BJ (cell line): Measurements from ENCODE around the gene MPIG6B. TPM values are rescaled to one million over a fixed set of nuclear protein-coding genes. Genes with fewer than 3 reads are reported as not detected.

Experiments used
- CTCF ChIA-PET: fragments of 350-600 bp; formaldehyde crosslinking; extraction: SDS; loops from one replicate; lab custom pipeline; 2021; ENCODE audit warnings: antibody characterized with exemption, inconsistent platforms; lab: Yijun Ruan, JAX
- POLR2A ChIA-PET: fragments of 300-600 bp; sonication (Branson Sonifier 250); formaldehyde crosslinking; extraction: SDS; loops from one replicate; lab custom pipeline; 2021; ENCODE audit warnings: antibody characterized with exemption; lab: Charles Lee
- DNase-seq: peaks from one replicate; pipeline ENCODE4 v3.0.0-alpha.2; 2011; ENCODE audit warnings: low read depth
- H3K27me3 ChIP-seq: 2 replicates; pipeline ENCODE4 v1.6.0; 2011; ENCODE audit warnings: low read length; ENCODE audit not compliant: control insufficient read depth, insufficient read depth
- H3K36me3 ChIP-seq: 2 replicates; pipeline ENCODE4 v1.5.1; 2011; ENCODE audit warnings: low read length; ENCODE audit not compliant: control insufficient read depth, insufficient read depth
- H3K4me3 ChIP-seq: 2 replicates; pipeline ENCODE4 v1.5.1; 2011; ENCODE audit warnings: low read depth, mild to moderate bottlenecking, control low read depth, low read length
- polyA plus RNA-seq: library from polyadenylated mRNA; depleted of rRNA; stranded (reverse); fragments of >200 nt; gene quantifications from 2 replicates; pipeline ENCODE4 v1.2.3, GENCODE V29; 2011
- TF ChIP-seq, protein P1 (sequence below): IDR thresholded peaks from 2 replicates; pipeline ENCODE4 v1.5.1; 2011; ENCODE audit warnings: low read depth, mild to moderate bottlenecking, control low read depth, inconsistent platforms, low read length, moderate library complexity; ENCODE audit not compliant: insufficient read depth

Gene MPIG6B
- polyA plus RNA-seq, 1 experiment: not detected

DNA sequence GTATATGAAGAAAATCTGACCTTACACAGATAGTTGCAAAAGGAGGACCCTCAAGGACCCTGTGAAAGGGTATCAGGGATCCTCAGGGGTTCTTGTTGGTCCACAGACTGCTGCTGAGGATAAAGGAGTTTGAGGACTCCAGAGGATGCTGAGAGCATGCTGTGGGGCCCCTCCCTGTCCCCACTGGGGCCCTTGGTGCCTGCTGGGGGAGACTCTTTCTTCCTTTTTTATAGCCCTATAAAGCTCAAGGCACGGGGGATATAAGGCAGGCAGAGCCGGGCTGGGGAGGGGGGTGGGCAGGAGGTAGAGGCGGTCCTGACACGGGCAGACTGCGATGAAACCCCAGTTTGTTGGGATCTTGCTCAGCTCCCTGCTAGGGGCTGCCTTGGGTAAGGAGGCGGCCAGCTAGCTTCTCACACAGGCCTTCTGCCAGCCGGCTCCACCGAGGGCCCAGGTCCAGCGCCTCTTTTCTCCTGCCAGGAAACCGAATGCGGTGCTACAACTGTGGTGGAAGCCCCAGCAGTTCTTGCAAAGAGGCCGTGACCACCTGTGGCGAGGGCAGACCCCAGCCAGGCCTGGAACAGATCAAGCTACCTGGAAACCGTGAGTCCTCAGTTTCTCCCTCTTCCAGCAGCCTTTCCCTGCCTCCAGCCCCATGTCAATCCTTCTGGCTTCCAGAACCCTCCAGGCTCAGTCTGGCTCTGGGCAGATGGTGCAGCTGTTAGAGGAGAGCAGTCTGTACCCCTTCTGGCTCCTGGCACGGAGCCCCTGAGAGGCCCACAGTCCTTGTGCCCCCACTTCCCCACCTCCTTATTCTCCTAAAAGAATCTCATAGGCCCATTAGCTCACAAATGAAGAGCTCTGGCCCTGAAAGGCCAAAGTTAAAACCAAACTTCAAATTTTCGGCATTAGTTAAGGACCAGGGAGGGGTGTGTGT is 7.9 kb upstream of the MPIG6B start, which contains the start of gene LY6G6D:
Gene LY6G6D, plus strand, starts transcription at position 327 of the 937 bp plus-strand sequence. Its CDS starts 8 bp downstream, at position 335.
- DNase-seq: no peak
- Histone ChIP-seq H3K4me3 (no peak within 1 kb of the TSS), H3K27me3 (peaks cover 8% of the 10 kb centered on the region), H3K36me3 (no peaks in the 10 kb centered on the region)
- CTCF ChIA-PET: interaction anchor here (0.6 to 2.8 kb wide), 5 partner anchors 9 to 215 kb away, joined by 3 to 11 read pairs (median 4); no protein-coding TSS in a partner anchor
- TF ChIP-seq, protein P1, sequence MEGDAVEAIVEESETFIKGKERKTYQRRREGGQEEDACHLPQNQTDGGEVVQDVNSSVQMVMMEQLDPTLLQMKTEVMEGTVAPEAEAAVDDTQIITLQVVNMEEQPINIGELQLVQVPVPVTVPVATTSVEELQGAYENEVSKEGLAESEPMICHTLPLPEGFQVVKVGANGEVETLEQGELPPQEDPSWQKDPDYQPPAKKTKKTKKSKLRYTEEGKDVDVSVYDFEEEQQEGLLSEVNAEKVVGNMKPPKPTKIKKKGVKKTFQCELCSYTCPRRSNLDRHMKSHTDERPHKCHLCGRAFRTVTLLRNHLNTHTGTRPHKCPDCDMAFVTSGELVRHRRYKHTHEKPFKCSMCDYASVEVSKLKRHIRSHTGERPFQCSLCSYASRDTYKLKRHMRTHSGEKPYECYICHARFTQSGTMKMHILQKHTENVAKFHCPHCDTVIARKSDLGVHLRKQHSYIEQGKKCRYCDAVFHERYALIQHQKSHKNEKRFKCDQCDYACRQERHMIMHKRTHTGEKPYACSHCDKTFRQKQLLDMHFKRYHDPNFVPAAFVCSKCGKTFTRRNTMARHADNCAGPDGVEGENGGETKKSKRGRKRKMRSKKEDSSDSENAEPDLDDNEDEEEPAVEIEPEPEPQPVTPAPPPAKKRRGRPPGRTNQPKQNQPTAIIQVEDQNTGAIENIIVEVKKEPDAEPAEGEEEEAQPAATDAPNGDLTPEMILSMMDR: no peak
- POLR2A ChIA-PET: no interaction called here

DNA sequence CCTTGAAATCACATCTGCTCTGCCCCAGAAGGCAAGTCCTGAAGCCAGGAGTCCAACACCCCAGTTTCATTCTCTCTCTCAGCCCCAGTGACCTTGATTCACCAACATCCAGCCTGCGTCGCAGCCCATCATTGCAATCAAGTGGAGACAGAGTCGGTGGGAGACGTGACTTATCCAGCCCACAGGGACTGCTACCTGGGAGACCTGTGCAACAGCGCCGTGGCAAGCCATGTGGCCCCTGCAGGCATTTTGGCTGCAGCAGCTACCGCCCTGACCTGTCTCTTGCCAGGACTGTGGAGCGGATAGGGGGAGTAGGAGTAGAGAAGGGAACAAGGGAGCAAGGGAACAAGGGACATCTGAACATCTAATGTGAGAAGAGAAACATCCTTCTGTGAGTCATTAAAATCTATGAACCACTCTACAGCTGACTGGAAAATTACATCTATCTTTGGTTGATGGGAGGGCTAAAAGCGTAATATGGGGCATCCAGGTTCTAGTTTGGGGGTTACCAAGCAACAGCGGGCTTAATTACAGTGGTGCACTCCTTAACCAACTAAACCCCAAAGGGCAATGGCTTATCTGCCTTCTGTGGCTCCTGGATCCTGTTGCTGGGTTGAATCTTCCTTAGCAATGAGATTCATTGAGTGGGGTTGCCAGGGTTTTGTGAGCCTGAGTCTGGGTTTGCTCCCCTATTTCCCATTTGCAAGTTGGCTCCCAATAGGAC is 5.5 kb upstream of the MPIG6B start:
- no peaks in the 10 kb centered on the region for H3K36me3 ChIP-seq
- no peak for DNase-seq
- H3K27me3 ChIP-seq: peaks cover 8% of the 10 kb centered on the region
- H3K4me3 ChIP-seq: no peak overlapping the region
- POLR2A ChIA-PET: no interaction called here
- TF ChIP-seq, protein P1: no peak
- CTCF ChIA-PET: no interaction called here

DNA sequence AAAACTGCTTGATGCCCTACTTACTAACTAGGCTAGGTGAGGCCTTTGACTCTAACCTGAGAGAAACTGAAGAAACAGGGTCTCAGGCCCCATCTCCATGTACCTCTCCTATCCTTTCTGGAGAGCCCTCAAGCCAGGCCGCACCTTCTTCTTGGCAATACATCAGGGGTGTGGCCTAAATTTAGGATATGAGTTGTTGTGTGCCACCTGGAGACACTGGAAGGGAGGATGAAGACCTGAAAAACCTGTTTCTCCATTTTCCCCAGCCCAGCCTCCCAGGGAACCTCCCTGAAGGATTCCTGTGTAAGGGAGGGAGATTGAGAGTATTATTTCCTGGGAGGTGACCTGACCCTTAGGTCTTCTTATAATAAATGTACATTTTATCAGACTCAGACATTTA is 4.9 kb upstream of the MPIG6B start:
- Histone ChIP-seq H3K36me3 (no peaks in the 10 kb centered on the region), H3K27me3 (peaks cover 8% of the 10 kb centered on the region), H3K4me3 (no peak overlapping the region)
- CTCF ChIA-PET: no interaction called here
- no peak for DNase-seq
- TF ChIP-seq, protein P1: no peak
- POLR2A ChIA-PET: no interaction called here

DNA sequence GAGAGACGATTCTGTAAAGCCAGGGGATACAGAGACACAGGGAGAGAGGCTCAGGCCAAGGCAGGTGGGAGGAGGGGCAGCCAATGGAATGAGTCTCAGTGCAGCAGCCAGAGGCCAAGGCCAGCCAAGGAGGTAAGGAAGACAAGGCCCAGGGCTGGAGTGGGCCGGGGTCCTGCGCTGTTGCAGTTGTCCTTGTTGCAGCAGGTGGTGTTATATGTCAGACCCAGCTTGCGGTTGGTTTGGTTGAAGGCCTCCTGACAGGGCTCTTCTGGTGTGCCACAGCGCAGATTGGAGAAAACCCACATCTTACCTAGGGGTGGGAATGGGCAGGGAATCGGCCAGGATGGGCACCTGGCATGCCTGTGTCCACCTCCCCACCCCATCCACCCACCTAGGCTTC is 4.2 kb upstream of the MPIG6B start:
- Histone ChIP-seq H3K27me3 (peaks cover 5% of the 10 kb centered on the region), H3K4me3 (no peak overlapping the region), H3K36me3 (no peaks in the 10 kb centered on the region)
- TF ChIP-seq, protein P1: no peak
- POLR2A ChIA-PET: no interaction called here
- CTCF ChIA-PET: no interaction called here
- no peak for DNase-seq
